ENCODE data around the gene DCTD.

GRCh38 chr4:182913036-182913435, 4.2 kb downstream of the DCTD start:
- TF ChIP-seq POLR2AphosphoS5 (IDR thresholded peaks at IDR 0.05; ENCODE audit: low read depth, low read length) = no peak
- TF ChIP-seq TAF1 (IDR thresholded peaks at IDR 0.05; ENCODE audit: borderline replicate concordance, low read depth, low read length) = no peak
